HepG2 (cell line): Measurements from ENCODE around the gene RABGGTA. TPM values are rescaled to one million over a fixed set of nuclear protein-coding genes. Genes with fewer than 3 reads are reported as not detected.

ENCODE experiments used
- ATAC-seq: fragments of 200-7000 bp; cut with Tn5 transposase; 3 replicates; pipeline ENCODE4 v1.9.1; 2020; ENCODE audit warnings: mild to moderate bottlenecking, moderate library complexity
- BruUV-seq: library from RNA; stranded (reverse); fragments of 400-500 nt; replicated peaks from 2 replicates; lab custom pipeline; 2021; lab: Mats Ljungman, UMichigan
- CTCF ChIA-PET: fragments of 300-600 bp; formaldehyde crosslinking; extraction: SDS; loops from one replicate; lab custom pipeline; 2021; ENCODE audit warnings: low total read pairs, inconsistent platforms, low intra/inter-chr PET ratio; lab: Yijun Ruan, JAX
- POLR2A ChIA-PET: fragments of 350-600 bp; sonication (Branson Sonifier 250); formaldehyde crosslinking; loops from one replicate; lab custom pipeline; 2020; ENCODE audit warnings: antibody characterized with exemption, inconsistent platforms; lab: Yijun Ruan, JAX
- DNase-seq: peaks from one replicate; pipeline ENCODE4 v3.0.0-alpha.2; 2015; ENCODE audit warnings: low spot score
- FAIRE-seq: peaks from 3 replicates; lab custom pipeline; 2011; peaks lifted over from hg19 to GRCh38; lab: Jason Lieb, UNC
- H2AFZ ChIP-seq: one replicate; pipeline ENCODE4 v1.6.1; 2011; ENCODE audit warnings: low read length, inconsistent platforms
- H3K27ac ChIP-seq: fragments of 300-600 bp; 3 replicates; pipeline ENCODE4 v1.8.0; 2011; ENCODE audit warnings: mixed run types, mild to moderate bottlenecking, mixed read lengths, low read length, inconsistent platforms; ENCODE audit not compliant: insufficient read depth; ENCODE audit errors: extremely low read length
- H3K27me3 ChIP-seq, 2 experiments: fragments of 200-600 bp in 1 of 2; 2 replicates in 1 of 2; 3 replicates in 1 of 2; pipeline versions ENCODE4 v1.6.0 to v1.8.0; 2011; ENCODE audit warnings: low read length in 2 of 2, mild to moderate bottlenecking in 2 of 2, moderate library complexity in 2 of 2, inconsistent platforms in 1 of 2; ENCODE audit not compliant: insufficient read depth in 2 of 2, control insufficient read depth in 1 of 2
- H3K36me3 ChIP-seq, 2 experiments: fragments of 200-600 bp in 1 of 2; replicated peaks in 1 of 2; 2 replicates in 1 of 2; 3 replicates in 1 of 2; pipeline versions ENCODE4 v1.5.1 to v1.8.0; 2011; ENCODE audit warnings: low read length in 2 of 2, inconsistent platforms in 1 of 2; ENCODE audit not compliant: insufficient read depth in 2 of 2, control insufficient read depth in 1 of 2
- H3K4me1 ChIP-seq: 2 replicates; pipeline ENCODE4 v1.5.1; 2012; ENCODE audit warnings: low read length, inconsistent platforms; ENCODE audit not compliant: insufficient read depth
- H3K4me2 ChIP-seq: 2 replicates; pipeline ENCODE4 v1.6.0; 2011; ENCODE audit warnings: low read depth, low read length, inconsistent platforms
- H3K4me3 ChIP-seq, 3 experiments: fragments of 200-600 bp in 1 of 3; sonication (generic), shearing (Covaris generic) in 1 of 3; replicated peaks in 1 of 3; 2 replicates each; pipeline ENCODE4 v1.5.1; 2011 to 2016; ENCODE audit warnings: low read length in 3 of 3, inconsistent platforms in 2 of 3, low read depth in 2 of 3, mild to moderate bottlenecking in 2 of 3, control low read depth in 1 of 3, mixed read lengths in 1 of 3; ENCODE audit not compliant: insufficient read depth in 1 of 3
- H3K79me2 ChIP-seq: one replicate; pipeline ENCODE4 v1.6.1; 2011; ENCODE audit warnings: low read length, inconsistent platforms; ENCODE audit not compliant: insufficient read depth
- H3K9ac ChIP-seq: 2 replicates; pipeline ENCODE4 v1.6.0; 2011; ENCODE audit warnings: mild to moderate bottlenecking, low read depth, low read length, inconsistent platforms; ENCODE audit not compliant: insufficient read depth
- H3K9me3 ChIP-seq: 2 replicates; pipeline ENCODE4 v1.5.1; 2012; ENCODE audit warnings: mild to moderate bottlenecking, low read length
- H4K20me1 ChIP-seq: 2 replicates; pipeline ENCODE4 v1.6.0; 2011; ENCODE audit warnings: inconsistent platforms, mild to moderate bottlenecking, low read length, moderate library complexity; ENCODE audit not compliant: insufficient read depth
- ARID2 ChIP-seq: sonication (generic); formaldehyde crosslinking; IDR thresholded peaks from 2 replicates; pipeline ENCODE4 v1.8.1; 2022; ENCODE audit warnings: mild to moderate bottlenecking, missing genetic modification reagents, borderline replicate concordance
- FOXK2 ChIP-seq: fragments of 450-650 bp; IDR thresholded peaks from 2 replicates; pipeline ENCODE4 v1.6.1; 2016
- GMEB2 ChIP-seq: IDR thresholded peaks from 2 replicates; pipeline ENCODE4 v1.6.1; 2016; ENCODE audit warnings: missing biosample characterization, missing genetic modification reagents, low read depth
- IRF2 ChIP-seq: IDR thresholded peaks from 2 replicates; pipeline ENCODE4 v1.6.1; 2018; ENCODE audit warnings: missing genetic modification reagents, missing compliant biosample characterization
- KDM3A ChIP-seq: IDR thresholded peaks from 2 replicates; pipeline ENCODE4 v1.6.1; 2018; ENCODE audit warnings: low read depth, missing compliant biosample characterization
- KDM5A ChIP-seq: fragments of 200-600 bp; sonication (generic); IDR thresholded peaks from 2 replicates; pipeline ENCODE4 v1.7.0; 2018; ENCODE audit warnings: antibody characterized with exemption, mild to moderate bottlenecking, low read length, borderline replicate concordance
- MAZ ChIP-seq, 2 experiments: sonication (generic) in 1 of 2; formaldehyde crosslinking in 1 of 2; IDR thresholded peaks; 2 replicates each; pipeline versions ENCODE4 v1.5.0 to v1.6.1; 2012 to 2020; ENCODE audit warnings: low read depth in 2 of 2, mild to moderate bottlenecking in 2 of 2, borderline replicate concordance in 1 of 2, improper control_type of control experiment in 1 of 2, low read length in 1 of 2, missing genetic modification reagents in 1 of 2, moderate library complexity in 1 of 2
- NFE2L1 ChIP-seq: sonication (generic); formaldehyde crosslinking; IDR thresholded peaks from 2 replicates; pipeline ENCODE4 v1.4.0; 2020; ENCODE audit warnings: missing genetic modification reagents, mild to moderate bottlenecking, borderline replicate concordance
- NKX3-1 ChIP-seq: sonication (generic); formaldehyde crosslinking; IDR thresholded peaks from 2 replicates; pipeline ENCODE4 v1.5.0; 2020; ENCODE audit warnings: missing genetic modification reagents
- RBM22 ChIP-seq: fragments of 200-400 bp; formaldehyde crosslinking; optimal IDR thresholded peaks from 2 replicates; pipeline ENCODE3; 2017; ENCODE audit warnings: mild to moderate bottlenecking, low read length, moderate library complexity
- SP5 ChIP-seq: IDR thresholded peaks from 2 replicates; pipeline ENCODE4 v1.6.1; 2016; ENCODE audit warnings: low read depth, borderline replicate concordance
- SPEN ChIP-seq: sonication (generic); formaldehyde crosslinking; IDR thresholded peaks from 2 replicates; pipeline ENCODE4 v1.5.1; 2020; ENCODE audit warnings: low read depth, mild to moderate bottlenecking, missing genetic modification reagents
- SRSF4 ChIP-seq: fragments of 200-400 bp; formaldehyde crosslinking; IDR thresholded peaks from one replicate; pipeline ENCODE4 v1.6.1; 2018; ENCODE audit warnings: mild to moderate bottlenecking, low read depth, low read length, moderate library complexity; ENCODE audit not compliant: poor library complexity, severe bottlenecking
- U2AF2 ChIP-seq: fragments of 200-400 bp; formaldehyde crosslinking; IDR thresholded peaks from 2 replicates; pipeline ENCODE4 v1.6.1; 2017; ENCODE audit warnings: low read depth, mild to moderate bottlenecking, low read length
- ZBTB46 ChIP-seq: sonication (generic); formaldehyde crosslinking; IDR thresholded peaks from 2 replicates; pipeline ENCODE4 v1.4.0; 2020; ENCODE audit warnings: mild to moderate bottlenecking, missing genetic modification reagents, borderline replicate concordance
- ZC3H13 ChIP-seq: sonication (generic); formaldehyde crosslinking; IDR thresholded peaks from 2 replicates; pipeline ENCODE4 v1.8.1; 2023; ENCODE audit warnings: mild to moderate bottlenecking, missing genetic modification reagents, moderate library complexity
- ZFP41 ChIP-seq: sonication (generic); formaldehyde crosslinking; IDR thresholded peaks from 2 replicates; pipeline ENCODE4 v1.4.0; 2020; ENCODE audit warnings: mild to moderate bottlenecking, missing genetic modification reagents, borderline replicate concordance
- ZKSCAN8 ChIP-seq: IDR thresholded peaks from 2 replicates; pipeline ENCODE4 v1.6.1; 2016; ENCODE audit warnings: borderline replicate concordance, missing genetic modification reagents, missing compliant biosample characterization
- ZNF24 ChIP-seq: fragments of 450-650 bp; IDR thresholded peaks from 2 replicates; pipeline ENCODE4 v1.6.1; 2017; ENCODE audit warnings: antibody characterized with exemption, mild to moderate bottlenecking
- ZNF564 ChIP-seq: sonication (generic); formaldehyde crosslinking; IDR thresholded peaks from 2 replicates; pipeline ENCODE4 v1.8.1; 2023; ENCODE audit warnings: mild to moderate bottlenecking, missing genetic modification reagents
- ZNF567 ChIP-seq: sonication (generic); formaldehyde crosslinking; IDR thresholded peaks from 2 replicates; pipeline ENCODE4 v1.8.1; 2023; ENCODE audit warnings: mild to moderate bottlenecking, missing genetic modification reagents, borderline replicate concordance
- WGBS: methylation state at CpG from one replicate; pipeline ENCODE4 v1.1.6; 2017; ENCODE audit warnings: low lambda C conversion rate; 5-methylcytosine and 5-hydroxymethylcytosine counted together
- in situ Hi-C: cut with HindIII; loops from 2 replicates; pipeline ENCODE4 v1.10.0; 2017; ENCODE audit warnings: low pct_unique_long_range_greater_than_20kb; ENCODE audit not compliant: extremely low pct_ligation_motif_present
- intact Hi-C: fragments of 100-400 bp; cut with micrococcal nuclease; formaldehyde crosslinking; loops from one replicate; pipeline ENCODE4 v1.10.0; 2022; ENCODE audit not compliant: unreplicated experiment
- polyA plus RNA-seq, 8 experiments: library from polyadenylated mRNA; depleted of rRNA in 3 of 8; stranded (reverse) in 7 of 8; unstranded in 1 of 8; fragments of >200 nt; fragmentation: Illumina TruSeq in 4 of 8; extraction: Trizol in 4 of 8; gene quantifications; 2 replicates each; pipeline versions ENCODE4 v1.2.1 to v1.2.3, GENCODE V29; 2011 to 2016; ENCODE audit warnings: low read depth in 4 of 8, missing spikeins in 1 of 8, mixed read lengths in 1 of 8; ENCODE audit not compliant: insufficient read depth in 1 of 8
- total RNA-seq, 5 experiments: library from RNA; depleted of rRNA; stranded (reverse); fragments of >200 nt; fragmentation: Illumina TruSeq; extraction: Trizol; gene quantifications; 2 replicates each; pipeline ENCODE4 v1.2.3, GENCODE V29; 2016; ENCODE audit warnings: low read depth in 1 of 5

The RABGGTA gene
- total and polyA plus RNA-seq, 2 of the 13 experiments (the other 11 are each of a cell fraction or from before 2014, with no cell fraction given) = 57.9 to 90.8 TPM

- H3K36me3 ChIP-seq = peaks cover 36 to 43% of the 10 kb centered on the region in 2 experiments
- peak within 1 kb of the TSS; percentile 90 for H3K27ac ChIP-seq
- H3K9ac ChIP-seq = peak within 1 kb of the TSS; percentile 86
- DNase-seq (peak; percentile 99), ATAC-seq (peak; percentile 91), FAIRE-seq (peak; percentile 99)
- in situ Hi-C loops (no loop called here), intact Hi-C loops (loop anchor here (1.0 to 2.0 kb wide), 2 partner anchors 8 to 65 kb away; partner anchors contain the start of genes DHRS1, NOP9 and TINF2)
- peak within 1 kb of the TSS; percentile 44 to 73 (median 56) for H3K4me3 ChIP-seq
- H3K4me1 ChIP-seq = peaks cover 48% of the 10 kb centered on the region
- no TSS peak for BruUV-seq
- peak within 1 kb of the TSS; percentile 81 for H2AFZ ChIP-seq
- POLR2A ChIA-PET = interaction anchor here (0.6 to 24.7 kb wide), 53 partner anchors 8 to 1005 kb away, joined by 3 to 850 read pairs (median 6); partner anchors contain the start of genes BCL2L2, CBLN3, CHMP4A and DCAF11
- CTCF ChIA-PET = interaction anchor here (0.6 to 3.4 kb wide), 7 partner anchors 8 to 742 kb away, joined by 3 to 45 read pairs (median 6); partner anchors contain the start of genes DHRS1, MDP1, NOP9 and TINF2
- no peaks in the 10 kb centered on the region for H4K20me1 ChIP-seq
- H3K27me3 ChIP-seq = no peaks in the 10 kb centered on the region; a peak in 1 of 5 replicates
- WGBS = 4% methylated on average over 6 of the region's 6 CpGs
- H3K4me2 ChIP-seq = peak within 1 kb of the TSS; percentile 92
- H3K9me3 ChIP-seq = no peaks in the 10 kb centered on the region
- peaks cover 9% of the 10 kb centered on the region for H3K79me2 ChIP-seq
- TF ChIP-seq U2AF2 = no peak
- TF ChIP-seq NKX3-1 = no peak
- peak; percentile 97; the same call in 1 of the 2 replicates for TF ChIP-seq ZKSCAN8 (CRISPR knock-in tag)
- TF ChIP-seq ZFP41 (CRISPR knock-in tag) = peak; percentile 89; the same call in 1 of the 2 replicates
- peak; percentile 100 for TF ChIP-seq MAZ (IDR thresholded peaks at IDR 0.05; ENCODE audit: borderline replicate concordance, low read depth, low read length)
- peak; percentile 99 for TF ChIP-seq MAZ (CRISPR knock-in tag; IDR thresholded peaks at IDR 0.05; ENCODE audit: low read depth)
- TF ChIP-seq SRSF4 = no peak
- TF ChIP-seq SP5 = peak; percentile 93
- TF ChIP-seq ZBTB46 = no peak
- no peak for TF ChIP-seq NFE2L1 (CRISPR knock-in tag)
- no peak for TF ChIP-seq ZC3H13 (CRISPR knock-in tag)
- peak; percentile 97 for TF ChIP-seq IRF2 (CRISPR knock-in tag)
- peak; percentile 90; the same call in 1 of the 2 replicates for TF ChIP-seq KDM5A
- peak; percentile 29 for TF ChIP-seq ZNF24
- TF ChIP-seq RBM22 = no peak
- TF ChIP-seq ZNF567 (CRISPR knock-in tag) = peak; percentile 98
- 0 out of 2 replicates have a peak, but pooled peaks have one; percentile 44 for TF ChIP-seq ARID2
- peak; percentile 56; the same call in 1 of the 2 replicates for TF ChIP-seq FOXK2
- peak; percentile 78 for TF ChIP-seq SPEN (CRISPR knock-in tag)
- TF ChIP-seq GMEB2 (CRISPR knock-in tag) = no peak
- TF ChIP-seq KDM3A = peak; percentile 87
- no peak for TF ChIP-seq ZNF564 (CRISPR knock-in tag)
These were observed 36.4 kb upstream of the RABGGTA start, which contains the start of gene CIDEB for GRCh38 chr14:24307575-24308341. Gene CIDEB (minus strand): TSS chr14:24307977. CDS start chr14:24307858, 119 bp downstream.
